Right lobe of liver (tissue), 4 donors: Measurements from ENCODE around the gene CD72.

Source experiments
- CTCF ChIP-seq, 4 donors: fragments of 200-600 bp in 3 of 4; fragments of 450-650 bp in 1 of 4; IDR thresholded peaks; one replicate each; pipeline versions ENCODE4 v1.5.1 to v1.8.0; 2016 to 2022; ENCODE audit warnings: antibody characterized with exemption in 4 of 4, mild to moderate bottlenecking in 2 of 4
- POLR2A ChIP-seq: fragments of 450-650 bp; IDR thresholded peaks from one replicate; pipeline ENCODE4 v1.6.1; 2017; ENCODE audit warnings: antibody characterized with exemption, mild to moderate bottlenecking
- donor health status: DM: no; HTN: no; CAD: no.
- donor health status: DM: no; HTN: no; CAD: no.
- donor health status: DM: no; HTN: yes; CAD: no.

GRCh38 chr9:35611230-35611797, 6.9 kb downstream of the CD72 start:
- TF ChIP-seq CTCF (IDR thresholded peaks at IDR 0.05) (peak; percentile 39 to 69 (median 62)), POLR2A (no peak)
